Kidney (tissue), 14 donors: ENCODE measurements around the gene MACROD2. TPM values are rescaled to one million over a fixed set of nuclear protein-coding genes. Genes with fewer than 3 reads are reported as not detected.

Experiments
- DNase-seq, 5 donors: peaks; one replicate each; pipeline ENCODE4 v3.0.0-alpha.2; 2013 to 2020
- FAIRE-seq: peaks from 2 replicates; lab custom pipeline; 2012; peaks lifted over from hg19 to GRCh38; lab: Jason Lieb, UNC
- H3K27ac ChIP-seq, 2 donors: one replicate each; pipeline ENCODE4 v1.7.0; 2013; ENCODE audit warnings: low read depth in 2 of 2, low read length in 2 of 2, inconsistent platforms in 1 of 2
- H3K27me3 ChIP-seq: one replicate; pipeline ENCODE4 v1.7.1; 2013; ENCODE audit warnings: low read length, inconsistent platforms; ENCODE audit not compliant: control insufficient read depth, insufficient read depth
- H3K36me3 ChIP-seq, 3 donors: one replicate each; pipeline versions ENCODE4 v1.7.0 to v1.7.1; 2013; ENCODE audit warnings: low read length in 3 of 3, control low read depth in 1 of 3, inconsistent platforms in 1 of 3; ENCODE audit not compliant: insufficient read depth in 3 of 3, control insufficient read depth in 2 of 3
- H3K4me1 ChIP-seq, 3 donors: one replicate each; pipeline versions ENCODE4 v1.7.0 to v1.7.1; 2013; ENCODE audit warnings: low read length in 3 of 3, inconsistent platforms in 1 of 3, low read depth in 1 of 3; ENCODE audit not compliant: control insufficient read depth in 2 of 3, insufficient read depth in 2 of 3
- H3K4me3 ChIP-seq, 3 donors: one replicate each; pipeline versions ENCODE4 v1.7.0 to v1.8.1; 2013; ENCODE audit warnings: low read length in 3 of 3, control low read depth in 1 of 3, inconsistent platforms in 1 of 3
- H3K9ac ChIP-seq, 3 donors: one replicate each; pipeline versions ENCODE4 v1.7.0 to v1.7.1; 2013; ENCODE audit warnings: low read length in 3 of 3, control low read depth in 1 of 3, inconsistent platforms in 1 of 3
- H3K9me3 ChIP-seq, 3 donors: one replicate each; pipeline versions ENCODE4 v1.7.0 to v1.7.1; 2013; ENCODE audit warnings: low read length in 3 of 3, control low read depth in 1 of 3, inconsistent platforms in 1 of 3; ENCODE audit not compliant: control insufficient read depth in 2 of 3, insufficient read depth in 1 of 3
- CTCF ChIP-seq: IDR thresholded peaks from 3 replicates; pipeline ENCODE4 v1.5.1; 2012; ENCODE audit warnings: mild to moderate bottlenecking, moderate library complexity, borderline replicate concordance; ENCODE audit not compliant: insufficient read depth; ENCODE audit errors: extremely low read depth
- intact Hi-C: fragments of 100-400 bp; cut with DNase I; formaldehyde crosslinking; loops from one replicate; pipeline ENCODE4 v1.11.1; 2022
- polyA plus RNA-seq: library from polyadenylated mRNA; stranded (reverse); fragments of 350-450 nt; fragmentation: Illumina TruSeq; extraction: RNeasy Lipid Tissue Mini Kit (QIAGEN cat#74804); gene quantifications from one replicate; pipeline ENCODE4 v1.2.3, GENCODE V29; 2014; ENCODE audit warnings: low read depth, low replicate concordance; ENCODE audit not compliant: insufficient read depth
- total RNA-seq: library from RNA; stranded (reverse); fragmentation: NEBNext Ultra II Directional; extraction: Animal tissue kit (Norgen Biotek cat#: 25700); gene quantifications from one replicate; pipeline ENCODE4 v1.2.1, GENCODE V29; 2021
- donor health status: control.
- donor health status: control.
- donor health status: control.
- donor health status: control.
- donor health status: control.
- donor health status: DM: yes; HTN: yes; CAD: no.
- donor health status: Normal renal cell carcinoma (clear cell type).

The MACROD2 gene
- total and polyA plus RNA-seq, 2 donors from 2014 or later, result 3.0 to 10.0 TPM

GRCh38 chr20:15319439-15319838 is 1324.1 kb downstream of the MACROD2 start:
- no peak overlapping the region for H3K4me3 ChIP-seq
- H3K9me3 ChIP-seq, result no peaks in the 10 kb centered on the region
- TF ChIP-seq CTCF, result no peak
- no peak for FAIRE-seq
- intact Hi-C loops, result no loop called here
- no peak overlapping the region for H3K9ac ChIP-seq
- DNase-seq, result no peak
- no peaks in the 10 kb centered on the region for H3K4me1 ChIP-seq
- H3K27me3 ChIP-seq, result no peaks in the 10 kb centered on the region
- no peaks in the 10 kb centered on the region for H3K36me3 ChIP-seq
- H3K27ac ChIP-seq, result no peak overlapping the region

- Histone ChIP-seq H3K9ac (no peak overlapping the region), H3K27me3 (no peaks in the 10 kb centered on the region), H3K9me3 (no peaks in the 10 kb centered on the region), H3K4me3 (no peak overlapping the region), H3K27ac (no peak overlapping the region), H3K4me1 (no peaks in the 10 kb centered on the region), H3K36me3 (no peaks in the 10 kb centered on the region)
- no peak for TF ChIP-seq CTCF
- FAIRE-seq (no peak), DNase-seq (no peak)
- intact Hi-C loops, result loop anchor here (10.0 kb wide), 1 partner anchor 64 kb away; no protein-coding TSS in a partner anchor
Measured at GRCh38 chr20:15320941-15321340, 1325.6 kb downstream of the MACROD2 start.

- intact Hi-C loops, result loop anchor here (10.0 kb wide), 1 partner anchor 58 kb away; no protein-coding TSS in a partner anchor
- Histone ChIP-seq H3K27ac (no peak overlapping the region), H3K27me3 (no peaks in the 10 kb centered on the region), H3K4me3 (no peak overlapping the region), H3K9ac (no peak overlapping the region), H3K36me3 (no peaks in the 10 kb centered on the region), H3K4me1 (no peaks in the 10 kb centered on the region), H3K9me3 (no peaks in the 10 kb centered on the region)
- DNase-seq, result no peak
- FAIRE-seq, result no peak
- TF ChIP-seq CTCF, result no peak
Measured at GRCh38 chr20:15327123-15327522, 1331.8 kb downstream of the MACROD2 start.

- Histone ChIP-seq H3K4me1 (no peaks in the 10 kb centered on the region), H3K4me3 (no peak overlapping the region), H3K27ac (no peak overlapping the region), H3K9ac (no peak overlapping the region), H3K36me3 (no peaks in the 10 kb centered on the region), H3K27me3 (no peaks in the 10 kb centered on the region), H3K9me3 (no peaks in the 10 kb centered on the region)
- no peak for TF ChIP-seq CTCF
- intact Hi-C loops, result loop anchor here (10.0 kb wide), 1 partner anchor 57 kb away; no protein-coding TSS in a partner anchor
- DNase-seq, result no peak
- no peak for FAIRE-seq
Measured at GRCh38 chr20:15328084-15328483, 1332.8 kb downstream of the MACROD2 start.
